ENCODE data around the gene RBMS3.
"Not testable (repeated sequence)": the region's sequence is repeated elsewhere in the genome, so short reads cannot be mapped to it uniquely, and the experiment has no call there.

RBMS3 gene

DNA sequence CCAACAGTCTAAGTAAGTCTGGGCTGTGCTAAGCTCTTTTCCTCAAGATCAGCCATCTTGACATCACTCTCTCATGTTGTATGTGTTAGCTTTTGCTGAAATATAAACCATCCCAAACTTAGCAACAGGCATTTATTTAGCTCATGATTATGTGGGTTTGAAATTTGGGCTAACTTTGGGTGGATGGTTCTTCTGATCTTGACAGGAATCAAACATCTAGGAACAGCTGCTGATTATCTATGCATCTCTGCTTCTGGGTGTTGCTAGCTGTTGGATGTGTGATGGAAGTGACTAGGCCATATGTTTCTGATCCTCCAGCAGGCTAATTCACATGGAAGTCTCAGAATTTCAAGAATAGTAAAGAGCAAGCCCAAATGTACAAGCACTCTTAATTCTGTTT is 710.3 kb downstream of the RBMS3 start:
- DNase-seq: no peak

DNA sequence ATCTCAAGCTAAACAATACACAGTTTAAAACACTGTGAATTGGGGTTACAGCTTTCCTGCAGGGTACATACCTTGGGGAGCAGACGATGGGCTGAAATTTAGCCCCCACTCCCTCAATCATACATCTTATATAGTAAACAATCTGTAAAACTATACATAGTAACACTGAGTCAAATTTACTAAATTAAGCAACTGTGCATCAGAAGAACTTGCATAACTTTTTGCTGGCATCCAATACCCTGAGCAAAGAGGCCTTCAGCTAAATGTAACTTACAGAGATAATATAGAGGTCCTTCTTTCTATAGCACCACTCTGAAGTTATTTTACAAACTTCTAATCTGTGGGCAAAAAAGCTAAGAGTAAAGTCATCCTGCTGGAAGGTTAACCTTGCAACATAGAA is 721.9 kb downstream of the RBMS3 start:
- DNase-seq: no peak

- no peak for DNase-seq
Observed at GRCh38 chr3:30003741-30004140, 722.9 kb downstream of the RBMS3 start.

DNA sequence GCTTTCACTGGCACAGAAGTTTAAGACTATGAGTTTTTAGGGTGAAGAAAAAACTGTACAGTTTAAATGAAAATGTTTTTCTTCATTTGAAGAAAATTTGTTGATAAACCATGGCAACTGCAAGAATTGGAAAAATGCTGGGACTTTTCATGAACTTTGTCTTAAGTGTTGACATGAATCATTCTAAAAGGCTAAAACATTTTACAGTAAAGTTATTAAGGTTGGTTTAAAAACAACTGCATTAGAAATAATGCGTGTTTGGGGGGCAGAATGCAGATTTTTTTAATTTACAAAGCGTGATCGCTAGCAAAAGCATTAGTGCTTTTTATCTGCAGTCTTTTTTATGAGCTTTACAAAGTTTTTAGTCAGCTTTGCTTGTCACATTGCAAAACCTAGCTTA is 723.6 kb downstream of the RBMS3 start:
- no peak for DNase-seq

DNA sequence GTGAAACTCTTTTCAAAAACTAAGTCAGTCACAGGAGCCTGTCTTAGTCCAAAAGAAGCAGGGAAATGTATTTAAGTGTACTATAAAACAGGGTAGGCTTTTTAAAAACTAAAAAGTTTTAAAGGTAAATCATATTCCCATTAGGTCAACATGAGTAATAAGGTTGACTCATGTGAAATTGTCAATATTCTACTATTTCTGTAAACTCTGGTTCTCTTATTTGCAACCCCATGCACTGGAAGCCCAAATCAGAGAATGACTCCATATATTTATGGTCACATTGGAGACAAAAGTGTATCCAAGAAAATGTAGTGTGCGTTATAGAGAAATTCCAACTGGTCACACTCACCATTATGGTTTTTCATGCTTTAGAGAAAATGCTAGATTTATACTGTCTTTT is 725.2 kb downstream of the RBMS3 start:
- no peak for DNase-seq

DNA sequence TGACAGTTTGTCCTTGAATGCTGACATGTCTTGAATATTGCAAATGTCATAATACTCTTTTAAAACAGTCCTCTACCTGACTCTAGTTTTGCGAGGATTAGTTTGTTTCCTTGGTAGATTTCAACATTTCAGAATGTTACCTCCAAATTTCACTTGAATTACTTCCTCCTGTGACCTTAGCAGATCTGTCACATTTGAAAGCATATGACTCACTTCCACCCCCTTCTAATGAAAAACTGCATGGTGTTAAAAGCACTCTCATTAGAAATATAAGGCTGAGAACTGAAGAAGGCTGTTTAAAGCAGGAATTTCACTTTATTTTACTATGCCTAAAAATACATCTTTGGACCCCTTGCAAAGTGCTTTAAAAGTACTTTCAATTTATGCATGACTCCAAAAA is 726.8 kb downstream of the RBMS3 start:
- no peak for DNase-seq

DNA sequence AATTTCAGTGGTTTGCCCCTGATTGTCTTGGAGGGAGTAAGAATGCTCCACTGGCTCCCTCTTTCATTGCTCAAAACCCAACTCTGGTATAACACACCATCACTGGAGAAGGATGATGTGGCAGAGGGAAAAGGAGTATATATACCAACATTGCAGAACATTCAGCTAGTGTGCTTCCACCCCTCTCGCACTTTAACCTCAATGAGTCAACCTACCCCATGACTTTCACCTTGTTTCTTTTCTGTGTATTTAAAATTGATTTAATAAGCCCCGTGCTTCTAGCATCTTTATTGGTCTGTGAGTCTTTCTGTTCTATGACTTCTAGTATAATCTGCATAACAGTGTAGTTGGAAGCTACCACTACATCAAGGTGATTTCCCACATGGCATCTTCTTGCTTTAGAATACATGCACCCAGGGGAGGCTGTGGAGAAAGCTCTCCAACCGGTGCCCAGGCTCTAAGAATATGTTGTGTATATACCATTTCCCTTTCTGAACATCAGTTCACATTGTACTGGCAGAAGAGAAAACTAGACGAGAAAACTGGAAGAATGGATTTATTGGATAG is 730.4 kb downstream of the RBMS3 start:
- DNase-seq: no peak

GRCh38 chr3:30012941-30013543 is 732.2 kb downstream of the RBMS3 start:
- peak; percentile 72 for DNase-seq

GRCh38 chr3:30017901-30018300 is 737.0 kb downstream of the RBMS3 start:
- DNase-seq: no peak

DNA sequence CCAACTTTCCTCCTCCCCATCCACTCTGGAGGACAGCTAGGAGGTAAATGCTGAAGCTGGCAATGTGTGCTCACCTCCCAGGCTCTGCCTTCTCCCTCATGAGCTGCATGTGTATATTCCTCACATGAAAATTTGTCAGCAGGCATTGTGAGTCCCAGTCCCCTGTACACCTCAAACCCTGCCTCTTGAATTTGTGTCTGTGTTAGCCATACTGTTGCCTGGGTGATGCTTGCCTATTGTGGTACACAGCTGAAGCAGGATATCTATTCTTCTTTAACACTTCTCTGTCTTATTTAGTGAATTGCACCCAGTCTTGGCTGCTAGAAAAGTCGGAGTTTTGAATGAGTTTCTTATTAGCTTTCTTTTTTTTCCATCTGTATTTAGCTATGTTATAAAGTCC is 739.5 kb downstream of the RBMS3 start:
- no peak for DNase-seq

DNA sequence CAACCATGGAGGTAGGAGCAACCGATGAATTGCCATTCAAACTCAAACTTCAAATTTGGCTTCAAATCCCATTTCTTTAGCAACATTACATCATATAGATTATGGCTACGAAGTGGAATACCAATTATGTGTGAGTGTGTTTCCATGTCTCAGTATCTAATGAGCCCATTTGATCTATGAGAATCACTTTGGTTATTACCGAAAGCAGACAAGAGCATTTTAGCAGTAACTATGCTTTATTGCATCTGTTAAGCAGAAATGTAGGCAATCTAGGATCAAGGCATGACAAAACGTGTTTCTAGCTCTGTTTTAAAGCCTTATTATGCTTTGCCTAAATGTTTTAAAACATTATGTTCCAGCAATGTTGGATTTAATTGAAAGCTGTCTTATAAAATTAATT is 743.6 kb downstream of the RBMS3 start:
- DNase-seq: no peak

GRCh38 chr3:30026851-30027250 is 746.0 kb downstream of the RBMS3 start:
- DNase-seq: no peak

DNA sequence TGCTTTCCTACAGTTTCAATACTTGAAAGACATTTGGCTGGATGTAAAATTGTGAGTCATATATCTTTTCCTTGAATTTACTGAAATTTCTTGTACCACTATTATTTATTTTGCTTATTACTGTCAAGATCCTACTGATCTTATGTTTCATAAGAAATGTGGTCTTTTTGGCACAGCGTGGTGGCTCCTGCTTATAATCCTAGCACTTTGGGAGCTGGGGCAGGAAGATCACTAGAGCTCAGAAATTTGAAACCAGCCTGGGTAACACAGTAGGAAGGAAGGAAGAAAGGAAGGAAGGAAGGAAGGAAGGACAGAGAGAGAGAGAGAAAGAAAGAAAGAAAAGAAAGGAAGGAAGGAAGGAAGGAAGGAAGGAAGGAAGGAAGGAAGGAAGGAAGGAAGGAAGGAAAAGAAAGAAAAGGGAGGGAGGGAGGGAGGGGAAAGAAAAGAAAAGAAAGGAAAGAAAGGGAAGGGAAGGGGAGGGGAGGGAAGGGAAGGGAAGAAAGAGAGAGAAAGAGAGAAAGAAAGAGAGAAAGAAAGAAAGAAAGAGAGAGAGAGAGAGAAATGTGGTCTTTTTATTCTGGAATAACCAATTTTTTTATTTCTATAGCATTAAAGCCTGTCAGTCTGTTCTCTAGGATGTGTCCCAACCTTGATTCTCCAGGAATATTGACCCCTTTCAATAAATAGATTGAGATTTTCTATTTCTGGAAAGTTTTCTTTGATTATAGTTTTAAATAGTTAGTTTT is 753.5 kb downstream of the RBMS3 start:
- DNase-seq: no peak

DNA sequence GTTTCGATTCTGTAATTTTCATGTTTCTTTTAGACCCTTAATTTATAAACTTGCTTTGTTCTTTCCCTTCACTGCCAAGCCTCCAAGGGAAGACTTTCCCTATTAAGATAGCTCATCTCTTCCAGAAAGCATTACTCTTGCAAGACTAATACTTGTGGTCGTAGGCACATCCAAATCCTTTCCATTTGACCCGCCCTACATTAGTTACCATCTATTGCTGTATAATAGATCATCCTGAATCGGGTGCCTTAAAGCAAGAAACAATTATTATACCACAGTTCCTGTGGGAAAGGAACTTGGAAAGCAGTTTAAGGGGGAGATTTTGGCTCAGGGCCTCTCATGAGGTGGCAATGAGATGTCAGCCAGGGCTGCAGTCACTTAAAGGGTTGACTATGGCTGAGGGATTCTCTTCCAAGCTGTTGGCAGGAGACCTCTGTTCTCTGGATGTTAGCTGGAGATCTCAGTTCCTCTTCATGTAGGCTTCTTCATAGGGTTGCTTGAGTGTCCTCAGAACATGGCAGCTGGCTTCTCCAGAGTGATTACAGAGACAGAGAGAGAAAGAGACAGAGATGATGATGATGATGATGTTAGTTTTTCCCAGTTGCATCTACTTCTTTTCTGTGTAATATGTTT is 755.2 kb downstream of the RBMS3 start:
- DNase-seq: no peak

DNA sequence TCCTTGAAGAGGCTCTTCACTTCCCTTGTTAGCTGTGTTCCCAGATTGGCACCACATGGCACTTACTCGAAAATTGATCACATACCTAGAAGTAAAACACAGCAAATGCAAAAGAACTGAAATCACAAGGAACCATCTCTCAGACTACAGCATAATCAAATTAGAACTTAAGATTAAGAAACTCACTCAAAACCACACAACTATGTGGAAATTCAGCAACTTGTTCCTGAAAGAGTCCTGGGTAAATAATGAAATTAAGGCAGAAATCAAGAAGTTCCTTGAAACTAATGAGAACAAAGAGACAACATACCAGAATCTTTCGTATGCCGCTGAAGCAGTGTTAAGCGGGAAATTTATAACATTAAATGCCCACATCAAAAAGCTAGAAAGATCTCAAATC is 759.3 kb downstream of the RBMS3 start:
- no peak for DNase-seq

GRCh38 chr3:30041481-30041880 is 760.6 kb downstream of the RBMS3 start:
- not testable (repeated sequence) for DNase-seq

DNA sequence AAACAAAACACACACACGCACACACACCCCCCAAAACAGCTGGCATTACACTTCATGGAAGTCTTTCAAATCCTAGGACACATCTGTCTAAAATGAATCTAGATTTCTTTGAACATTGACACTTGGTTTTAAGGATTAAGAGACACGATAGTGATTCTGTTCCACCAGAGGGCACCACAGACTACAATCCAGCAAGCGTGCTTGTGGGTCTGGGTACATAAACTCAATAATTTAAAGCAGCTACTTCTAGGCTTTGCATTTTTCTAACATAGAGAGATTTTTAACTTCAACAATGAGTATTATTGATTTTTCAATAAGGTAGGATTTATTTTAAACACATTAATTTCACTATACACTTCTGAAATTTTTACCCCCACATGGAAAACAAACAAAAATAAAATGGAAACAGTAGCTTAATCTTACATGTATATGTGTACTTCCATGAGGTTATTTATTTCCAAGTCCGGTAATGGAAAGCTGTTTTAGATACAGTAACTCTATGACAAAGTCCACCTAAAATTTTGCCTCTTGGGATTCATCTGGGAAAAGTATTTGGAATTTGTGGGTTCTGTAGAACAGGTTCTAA is 761.5 kb downstream of the RBMS3 start:
- DNase-seq: peak; percentile 61

GRCh38 chr3:30042916-30043555 is 762.2 kb downstream of the RBMS3 start:
- DNase-seq: no peak

DNA sequence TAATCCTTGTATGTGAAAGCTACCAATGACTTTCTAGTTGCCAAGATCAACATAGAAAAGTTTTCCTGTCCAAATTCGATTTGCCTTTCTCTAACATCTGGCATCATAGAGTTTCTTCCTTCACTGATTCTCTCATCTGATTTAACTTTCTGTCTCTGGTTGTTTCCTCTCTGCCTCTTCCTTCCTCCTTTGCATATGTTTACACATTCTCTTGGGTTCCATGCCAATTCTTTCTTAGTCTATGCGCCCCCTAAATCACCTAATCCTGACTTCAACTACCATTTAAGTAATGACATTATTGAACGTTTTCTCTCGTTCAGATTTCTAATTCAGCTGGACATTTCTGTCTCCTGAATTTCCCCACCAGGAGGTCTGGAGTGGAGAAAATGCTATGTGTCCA is 763.6 kb downstream of the RBMS3 start:
- DNase-seq: no peak

- DNase-seq: no peak
Observed at GRCh38 chr3:30048431-30048830, 767.6 kb downstream of the RBMS3 start.

- DNase-seq: not testable (repeated sequence)
Observed at GRCh38 chr3:30050116-30050515, 769.2 kb downstream of the RBMS3 start.

DNA sequence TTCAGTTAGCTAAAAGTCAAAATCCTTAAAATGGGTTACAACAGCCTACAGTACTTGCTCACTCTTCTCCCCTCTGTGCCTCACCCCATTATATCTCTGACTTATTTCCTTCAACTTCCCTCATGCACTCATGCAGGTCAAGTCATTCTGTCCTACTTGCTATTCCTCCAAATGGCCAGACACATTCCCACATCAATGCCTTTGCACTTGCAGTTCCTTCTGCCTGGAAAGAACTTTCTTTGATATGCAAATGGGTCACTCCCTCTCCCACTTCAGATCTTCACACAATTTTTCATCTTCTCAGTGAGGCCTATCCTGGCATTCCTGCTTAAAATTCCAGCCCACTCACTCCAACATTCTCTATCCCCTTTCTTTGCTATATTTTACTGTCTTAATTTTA is 778.4 kb downstream of the RBMS3 start:
- no peak for DNase-seq

Measured in NCI-H2029 (cell line).